Esophagus squamous epithelium (tissue), 5 donors: Measurements from ENCODE around the gene CNTNAP4. TPM values are rescaled to one million over a fixed set of nuclear protein-coding genes. Genes with fewer than 3 reads are reported as not detected.

Experiments used
- DNase-seq: peaks from one replicate; lab custom pipeline; 2025; lab: John Stamatoyannopoulos, UW
- H3K27ac ChIP-seq, 4 donors: fragments of 200-600 bp; sonication (generic); one replicate each; pipeline ENCODE4 v1.5.1; 2016 to 2019; ENCODE audit warnings: mild to moderate bottlenecking in 1 of 4
- H3K27me3 ChIP-seq, 4 donors: fragments of 200-600 bp; sonication (generic); 1 replicate in 3 of 4; 2 replicates in 1 of 4; pipeline versions ENCODE4 v1.5.1 to v1.6.0; 2017 to 2021; ENCODE audit warnings: antibody characterized with exemption in 1 of 4
- H3K36me3 ChIP-seq, 3 donors: fragments of 200-600 bp; sonication (generic); one replicate each; pipeline ENCODE4 v1.5.1; 2016 to 2019
- H3K4me1 ChIP-seq, 3 donors: fragments of 200-600 bp; sonication (generic); one replicate each; pipeline ENCODE4 v1.5.1; 2017 to 2019
- H3K4me3 ChIP-seq, 4 donors: fragments of 200-600 bp; sonication (generic); 1 replicate in 3 of 4; 2 replicates in 1 of 4; pipeline ENCODE4 v1.5.1; 2016 to 2019; ENCODE audit warnings: mild to moderate bottlenecking in 2 of 4, moderate library complexity in 1 of 4
- H3K9me3 ChIP-seq, 3 donors: fragments of 200-600 bp; sonication (generic); one replicate each; pipeline ENCODE4 v1.5.1; 2016 to 2019
- CTCF ChIP-seq, 6 experiments: fragments of 450-650 bp in 4 of 6; fragments of 200-600 bp in 2 of 6; sonication (generic) in 2 of 6; IDR thresholded peaks; one replicate each; pipeline ENCODE4 v1.5.1; 2016 to 2019; ENCODE audit warnings: antibody characterized with exemption in 6 of 6, mild to moderate bottlenecking in 4 of 6, moderate library complexity in 4 of 6
- POLR2A ChIP-seq, 4 donors: fragments of 450-650 bp; IDR thresholded peaks; one replicate each; pipeline ENCODE4 v1.6.1; 2017; ENCODE audit warnings: antibody characterized with exemption in 4 of 4, mild to moderate bottlenecking in 4 of 4, moderate library complexity in 3 of 4
- whole genome bisulfite sequencing, 2 donors: methylation state at CpG; one replicate each; pipeline ENCODE4 v1.1.5; 2018; 5-methylcytosine and 5-hydroxymethylcytosine counted together
- intact Hi-C: fragments of 100-400 bp; cut with DNase I; formaldehyde crosslinking; loops from one replicate; pipeline ENCODE4 v1.15.0; 2022
- total RNA-seq, 4 donors: library from RNA; depleted of rRNA; stranded (reverse); fragments of >200 nt; gene quantifications; one replicate each; pipeline ENCODE4 v1.1.0, GENCODE V29; 2016
- donor health status: DM: yes; HTN: yes; CAD: no.

The CNTNAP4 gene
- total RNA-seq, 4 donors from 2014 or later = not detected

DNA sequence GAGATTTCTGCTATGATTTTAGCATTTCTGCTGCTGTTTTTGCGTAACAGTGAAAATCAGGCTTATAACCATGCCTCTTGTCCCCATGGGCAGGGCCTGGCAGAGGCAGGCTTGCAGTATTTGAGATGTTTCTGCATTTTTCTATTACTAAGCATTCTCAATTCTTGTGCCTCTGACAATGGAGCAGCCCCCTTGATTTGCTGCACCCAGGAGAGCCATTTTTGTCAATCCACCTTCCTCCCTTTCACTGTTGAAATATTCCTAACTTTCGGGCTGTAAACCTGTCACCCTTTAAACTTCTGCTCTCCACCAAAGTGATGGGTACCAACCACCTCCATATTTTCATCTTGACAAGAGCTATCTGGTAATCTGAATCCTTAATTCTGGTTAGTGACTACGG is 178.1 kb downstream of the CNTNAP4 start:
- Histone ChIP-seq H3K9me3 (no peaks in the 10 kb centered on the region), H3K4me1 (no peaks in the 10 kb centered on the region), H3K4me3 (no peak overlapping the region), H3K27me3 (no peaks in the 10 kb centered on the region), H3K36me3 (no peaks in the 10 kb centered on the region), H3K27ac (no peak overlapping the region)
- DNase-seq = no peak
- WGBS, 2 donors = 77 to 81% methylated on average over 3 of the region's 3 CpGs
- intact Hi-C loops = no loop called here
- TF ChIP-seq CTCF (IDR thresholded peaks at IDR 0.05) = no peak
- TF ChIP-seq POLR2A (IDR thresholded peaks at IDR 0.05) = no peak

GRCh38 chr16:76456016-76456415 is 178.8 kb downstream of the CNTNAP4 start:
- intact Hi-C loops = no loop called here
- no peaks in the 10 kb centered on the region for H3K9me3 ChIP-seq
- H3K27me3 ChIP-seq = no peaks in the 10 kb centered on the region
- 52 to 54% methylated on average over 5 of the region's 5 CpGs for WGBS, 2 donors
- H3K27ac ChIP-seq = no peak overlapping the region
- H3K4me1 ChIP-seq = no peaks in the 10 kb centered on the region
- no peaks in the 10 kb centered on the region for H3K36me3 ChIP-seq
- no peak overlapping the region for H3K4me3 ChIP-seq
- no peak for DNase-seq
- no peak for TF ChIP-seq POLR2A (IDR thresholded peaks at IDR 0.05)
- TF ChIP-seq CTCF (IDR thresholded peaks at IDR 0.05) = no peak

DNA sequence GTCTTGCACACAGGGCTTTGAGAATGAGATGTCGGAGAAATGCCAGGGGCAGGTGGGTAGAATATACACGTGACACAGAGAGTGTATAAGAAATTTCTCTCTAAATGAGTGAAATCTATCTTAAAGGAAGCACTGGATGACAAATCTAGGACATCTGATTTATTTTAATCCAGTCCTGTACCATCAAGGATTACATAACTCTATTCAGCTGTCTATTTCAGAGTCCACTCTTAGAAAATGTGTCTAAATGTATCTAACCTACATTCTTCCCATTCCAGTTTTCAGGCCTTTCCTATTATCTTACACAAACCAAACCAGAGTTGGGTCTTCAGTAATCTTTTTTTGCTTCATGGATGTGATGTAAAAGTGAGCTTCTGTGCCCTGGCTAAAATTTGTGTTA is 181.9 kb downstream of the CNTNAP4 start:
- no peak for DNase-seq
- Histone ChIP-seq H3K36me3 (no peaks in the 10 kb centered on the region), H3K27ac (no peak overlapping the region), H3K9me3 (no peaks in the 10 kb centered on the region), H3K27me3 (no peaks in the 10 kb centered on the region), H3K4me1 (no peaks in the 10 kb centered on the region), H3K4me3 (no peak overlapping the region)
- intact Hi-C loops = no loop called here
- 58 to 68% methylated on average over 2 of the region's 2 CpGs for WGBS, 2 donors
- TF ChIP-seq POLR2A (IDR thresholded peaks at IDR 0.05) = no peak
- TF ChIP-seq CTCF (IDR thresholded peaks at IDR 0.05) = no peak

DNA sequence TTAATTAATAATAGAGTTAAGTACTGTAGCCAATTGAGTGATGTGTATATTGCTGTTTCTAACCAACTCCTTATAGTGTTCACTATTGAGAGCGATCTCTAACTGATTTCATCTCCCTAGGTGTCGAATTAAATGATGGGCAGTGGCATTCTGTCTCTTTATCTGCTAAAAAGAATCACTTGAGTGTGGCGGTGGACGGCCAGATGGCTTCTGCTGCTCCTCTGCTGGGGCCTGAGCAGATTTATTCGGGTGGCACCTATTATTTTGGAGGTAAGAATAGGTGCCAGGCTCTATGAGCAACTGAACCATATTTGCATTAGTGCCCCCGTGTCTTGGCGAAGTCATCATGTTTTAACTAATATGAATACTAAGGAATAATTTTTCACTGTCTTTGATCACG is 184.6 kb downstream of the CNTNAP4 start:
- Histone ChIP-seq H3K27me3 (no peaks in the 10 kb centered on the region), H3K27ac (no peak overlapping the region), H3K9me3 (no peaks in the 10 kb centered on the region), H3K4me3 (no peak overlapping the region), H3K36me3 (no peaks in the 10 kb centered on the region), H3K4me1 (no peaks in the 10 kb centered on the region)
- TF ChIP-seq CTCF (IDR thresholded peaks at IDR 0.05) (no peak), POLR2A (IDR thresholded peaks at IDR 0.05) (no peak)
- intact Hi-C loops = no loop called here
- WGBS, 2 donors = 64 to 68% methylated on average over 8 of the region's 8 CpGs
- DNase-seq = no peak

DNA sequence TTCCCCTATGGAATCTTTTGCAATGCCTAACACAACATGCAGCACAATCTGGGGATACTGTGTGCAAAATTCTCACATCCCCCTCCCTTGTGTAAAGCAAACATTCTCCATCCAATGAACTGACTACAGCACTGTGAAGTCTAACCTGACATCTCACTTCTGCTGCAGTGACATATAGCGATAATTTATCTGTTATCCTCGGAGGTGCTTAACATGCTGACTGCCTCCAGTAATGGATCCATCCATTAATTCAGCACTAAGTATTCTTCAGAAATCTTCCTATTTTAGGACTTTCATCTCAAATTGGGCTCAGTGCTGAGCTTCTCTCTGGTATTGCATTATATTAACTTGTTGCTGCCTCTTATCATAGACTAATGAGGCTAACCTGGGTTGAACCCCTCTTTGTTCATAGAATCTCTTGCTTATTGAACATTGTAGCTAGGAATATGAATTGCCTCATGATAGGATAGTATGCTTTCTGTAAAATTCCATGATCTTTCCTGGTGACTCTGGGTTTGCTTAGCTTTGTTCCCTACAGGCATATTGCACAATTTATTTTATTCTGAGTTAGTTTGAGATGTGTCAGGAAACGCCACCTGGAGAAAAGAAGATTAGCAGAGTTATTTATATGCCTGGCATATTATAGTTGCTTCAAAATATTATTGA is 187.9 kb downstream of the CNTNAP4 start:
- H3K4me3 ChIP-seq = no peak overlapping the region
- H3K9me3 ChIP-seq = no peaks in the 10 kb centered on the region
- H3K36me3 ChIP-seq = no peaks in the 10 kb centered on the region
- no peak overlapping the region for H3K27ac ChIP-seq
- TF ChIP-seq CTCF (IDR thresholded peaks at IDR 0.05) = no peak
- no peak for TF ChIP-seq POLR2A (IDR thresholded peaks at IDR 0.05)
- H3K27me3 ChIP-seq = no peaks in the 10 kb centered on the region
- DNase-seq = no peak
- H3K4me1 ChIP-seq = no peaks in the 10 kb centered on the region
- 56 to 59% methylated on average over 3 of the region's 3 CpGs for WGBS, 2 donors
- intact Hi-C loops = no loop called here
